Activated CD8-positive, alpha-beta T cell treated with anti-CD3 and anti-CD28 coated beads for 36 hours (primary cell): ENCODE results near the gene VWA1. TPM values are rescaled to one million over a fixed set of nuclear protein-coding genes. Genes with fewer than 3 reads are reported as not detected.
A peak's percentile ranks its signal among the peaks of the same experiment; 100 is the strongest.
"Not testable (repeated sequence)": the region's sequence is repeated elsewhere in the genome, so short reads cannot be mapped to it uniquely, and the experiment has no call there.

Experiments
- ATAC-seq: fragments of 200-7000 bp; cut with Tn5 transposase; one replicate; pipeline ENCODE4 v1.10.0; 2021; ENCODE audit warnings: mild to moderate bottlenecking, moderate library complexity
- CTCF ChIA-PET: fragments of 350-600 bp; sonication (Branson Sonifier 250); formaldehyde crosslinking; loops from one replicate; lab custom pipeline; 2021; ENCODE audit warnings: antibody characterized with exemption; lab: Charles Lee
- POLR2A ChIA-PET: fragments of 350-600 bp; sonication (Branson Sonifier 250); formaldehyde crosslinking; loops from one replicate; lab custom pipeline; 2021; ENCODE audit warnings: antibody characterized with exemption; lab: Charles Lee
- DNase-seq: peaks from one replicate; pipeline ENCODE4 v3.0.0-alpha.2; 2020
- H3K27ac Mint-ChIP-seq: one replicate; pipeline ENCODE4 v1.8.0; 2021; ENCODE audit warnings: mild to moderate bottlenecking, mixed read lengths
- H3K27me3 Mint-ChIP-seq: one replicate; pipeline ENCODE4 v1.8.0; 2021; ENCODE audit warnings: mixed read lengths
- H3K36me3 Mint-ChIP-seq: one replicate; pipeline ENCODE4 v1.8.0; 2021; ENCODE audit warnings: low read depth, mixed read lengths
- H3K4me1 Mint-ChIP-seq: one replicate; pipeline ENCODE4 v1.8.0; 2021; ENCODE audit warnings: low read depth, mixed read lengths
- H3K4me3 Mint-ChIP-seq: one replicate; pipeline ENCODE4 v1.8.0; 2021; ENCODE audit warnings: mild to moderate bottlenecking, moderate library complexity, mixed read lengths
- H3K9me3 Mint-ChIP-seq: one replicate; pipeline ENCODE4 v1.8.0; 2021; ENCODE audit warnings: mixed read lengths
- CTCF ChIP-seq: fragments of 200-600 bp; IDR thresholded peaks from one replicate; pipeline ENCODE4 v1.8.0; 2022; ENCODE audit warnings: antibody characterized with exemption, mild to moderate bottlenecking
- intact Hi-C: fragments of 100-400 bp; cut with micrococcal nuclease; formaldehyde crosslinking; loops from one replicate; pipeline ENCODE4 v1.10.0; 2022
- total RNA-seq, 2 experiments: library from RNA; stranded (reverse); gene quantifications; one replicate each; pipeline ENCODE4 v1.2.3, GENCODE V29; 2021

VWA1 gene
- total RNA-seq, 2 experiments from 2014 or later, result 0.72 to 0.97 TPM

- TF ChIP-seq CTCF, result no peak
- ChIA-PET POLR2A (no interaction called here), CTCF (no interaction called here)
- Mint-ChIP-seq H3K4me3 (peak overlapping the region; percentile 40), H3K27ac (peak overlapping the region; percentile 73), H3K9me3 (no peaks in the 10 kb centered on the region), H3K27me3 (no peaks in the 10 kb centered on the region), H3K4me1 (no peaks in the 10 kb centered on the region), H3K36me3 (no peaks in the 10 kb centered on the region)
- peak; percentile 31 for DNase-seq
- intact Hi-C loops, result no loop called here
- ATAC-seq, result peak; percentile 72
These were observed 27.0 kb downstream of the VWA1 start for GRCh38 chr1:1462318-1462966.

- Mint-ChIP-seq H3K36me3 (no peaks in the 10 kb centered on the region), H3K9me3 (no peaks in the 10 kb centered on the region)
- CTCF ChIA-PET, result interaction anchor here (1.2 to 2.7 kb wide), 2 partner anchors 41 to 91 kb away, joined by 3 to 9 read pairs; no protein-coding TSS in a partner anchor
These were observed 27.8 kb downstream of the VWA1 start for GRCh38 chr1:1463312-1463711.

GRCh38 chr1:1468196-1468985 lies 32.9 kb downstream of the VWA1 start:
- DNase-seq, H3K9me3 Mint-ChIP-seq, H3K27me3 Mint-ChIP-seq, CTCF ChIA-PET, H3K36me3 Mint-ChIP-seq, H3K27ac Mint-ChIP-seq, ATAC-seq, intact Hi-C loops, POLR2A ChIA-PET, H3K4me3 Mint-ChIP-seq: not testable (repeated sequence)
- peaks cover 16% of the 10 kb centered on the region for H3K4me1 Mint-ChIP-seq

More at GRCh38 chr1:1463312-1463711, 27.8 kb downstream of the VWA1 start:
- POLR2A ChIA-PET, result no interaction called here
- DNase-seq, result no peak
- no peak for ATAC-seq
- H3K4me1 Mint-ChIP-seq, result no peaks in the 10 kb centered on the region
- H3K27ac Mint-ChIP-seq, result no peak overlapping the region
- no peak for TF ChIP-seq CTCF
- no peaks in the 10 kb centered on the region for H3K27me3 Mint-ChIP-seq
- no peak overlapping the region for H3K4me3 Mint-ChIP-seq
- intact Hi-C loops, result no loop called here

GRCh38 chr1:1470626-1471388 lies 35.3 kb downstream of the VWA1 start:
- Mint-ChIP-seq H3K27ac (peak overlapping the region; percentile 83), H3K27me3 (no peaks in the 10 kb centered on the region), H3K4me3 (peak overlapping the region; percentile 82), H3K36me3 (peaks cover 1% of the 10 kb centered on the region), H3K9me3 (no peaks in the 10 kb centered on the region), H3K4me1 (peaks cover 21% of the 10 kb centered on the region)
- peak; percentile 53 for DNase-seq
- intact Hi-C loops, result no loop called here
- TF ChIP-seq CTCF, result no peak
- ATAC-seq, result no peak
- ChIA-PET CTCF (no interaction called here), POLR2A (no interaction called here)

GRCh38 chr1:1471389-1472052 lies 36.0 kb downstream of the VWA1 start, which contains the start of gene ATAD3B:
ATAD3B (plus strand) TSS chr1:1471765; CDS start chr1:1471885, 120 bp downstream.
- TF ChIP-seq CTCF, result no peak
- intact Hi-C loops, result no loop called here
- Mint-ChIP-seq H3K27ac (peak within 1 kb of the TSS; percentile 83), H3K27me3 (no peaks in the 10 kb centered on the region), H3K36me3 (peaks cover 1% of the 10 kb centered on the region), H3K9me3 (no peaks in the 10 kb centered on the region), H3K4me3 (peak within 1 kb of the TSS; percentile 82), H3K4me1 (peaks cover 21% of the 10 kb centered on the region)
- DNase-seq (peak; percentile 97), ATAC-seq (peak; percentile 97)
- ChIA-PET POLR2A (no interaction called here), CTCF (no interaction called here)

- H3K27me3 Mint-ChIP-seq, POLR2A ChIA-PET, H3K9me3 Mint-ChIP-seq, intact Hi-C loops, H3K36me3 Mint-ChIP-seq: not testable (repeated sequence)
- peak overlapping the region; percentile 67 for H3K27ac Mint-ChIP-seq
- ATAC-seq (peak; percentile 15), DNase-seq (peak; percentile 29)
- CTCF ChIA-PET, result interaction anchor here (1.0 kb wide), 1 partner anchor 33 kb away, joined by 4 read pairs; no protein-coding TSS in a partner anchor
- peaks cover 21% of the 10 kb centered on the region for H3K4me1 Mint-ChIP-seq
- H3K4me3 Mint-ChIP-seq, result peak overlapping the region; percentile 82
These were observed 36.8 kb downstream of the VWA1 start for GRCh38 chr1:1472053-1472876.
